H9 (cell line): ENCODE results near the gene ARHGAP8. TPM values are rescaled to one million over a fixed set of nuclear protein-coding genes. Genes with fewer than 3 reads are reported as not detected.

Experiments used
- DNase-seq: peaks from one replicate; pipeline ENCODE4 v3.0.0-alpha.2; 2017
- H2AFZ ChIP-seq: one replicate; pipeline ENCODE4 v1.6.1; 2013; ENCODE audit warnings: mild to moderate bottlenecking, low read length, control low read depth, moderate library complexity
- H2AK5ac ChIP-seq: 2 replicates; pipeline ENCODE4 v1.6.1; 2013; ENCODE audit warnings: low read length, control low read depth, mixed read lengths; ENCODE audit not compliant: insufficient read length
- H2BK120ac ChIP-seq: one replicate; pipeline ENCODE4 v1.6.1; 2013; ENCODE audit warnings: low read depth, mild to moderate bottlenecking, low read length, control low read depth, inconsistent platforms; ENCODE audit not compliant: poor library complexity, severe bottlenecking
- H2BK12ac ChIP-seq: 2 replicates; pipeline ENCODE4 v1.6.1; 2013; ENCODE audit warnings: low read length, control low read depth, mixed read lengths, low read depth; ENCODE audit not compliant: insufficient read length
- H2BK15ac ChIP-seq: 2 replicates; pipeline ENCODE4 v1.6.1; 2013; ENCODE audit warnings: low read depth, low read length, control low read depth
- H2BK20ac ChIP-seq: one replicate; pipeline ENCODE4 v1.6.1; 2013; ENCODE audit warnings: low read depth, mild to moderate bottlenecking, low read length, control low read depth, inconsistent platforms; ENCODE audit not compliant: poor library complexity, severe bottlenecking
- H2BK5ac ChIP-seq: 2 replicates; pipeline ENCODE4 v1.6.1; 2013; ENCODE audit warnings: low read length, control low read depth, mixed read lengths; ENCODE audit not compliant: insufficient read length
- H3K14ac ChIP-seq: 2 replicates; pipeline ENCODE4 v1.6.1; 2013; ENCODE audit warnings: low read length, control low read depth; ENCODE audit not compliant: insufficient read depth
- H3K18ac ChIP-seq: 2 replicates; pipeline ENCODE4 v1.6.1; 2013; ENCODE audit warnings: low read depth, mild to moderate bottlenecking, mixed read lengths, low read length, control low read depth; ENCODE audit not compliant: insufficient read length
- H3K23ac ChIP-seq: 2 replicates; pipeline ENCODE4 v1.6.1; 2013; ENCODE audit warnings: low read length, control low read depth, mixed read lengths, low read depth; ENCODE audit not compliant: insufficient read length
- H3K23me2 ChIP-seq: 2 replicates; pipeline ENCODE4 v1.6.1; 2013; ENCODE audit warnings: low read depth, mild to moderate bottlenecking, mixed read lengths, low read length, control low read depth; ENCODE audit not compliant: insufficient read length, poor library complexity, severe bottlenecking
- H3K27ac ChIP-seq: 2 replicates; pipeline ENCODE4 v1.5.1; 2013; ENCODE audit warnings: low read length, control low read depth, mixed read lengths, low read depth; ENCODE audit not compliant: insufficient read length
- H3K27me3 ChIP-seq: 2 replicates; pipeline ENCODE4 v1.6.1; 2013; ENCODE audit warnings: low read length, control low read depth, inconsistent platforms; ENCODE audit not compliant: insufficient read depth
- H3K4ac ChIP-seq: 2 replicates; pipeline ENCODE4 v1.6.1; 2013; ENCODE audit warnings: low read depth, mild to moderate bottlenecking, control low read depth, inconsistent platforms, low read length, moderate library complexity
- H3K4me1 ChIP-seq: 2 replicates; pipeline ENCODE4 v1.6.1; 2013; ENCODE audit warnings: low read length, control low read depth, inconsistent platforms; ENCODE audit not compliant: insufficient read depth
- H3K4me2 ChIP-seq: 2 replicates; pipeline ENCODE4 v1.6.1; 2013; ENCODE audit warnings: low read length, control low read depth, mixed read lengths; ENCODE audit not compliant: insufficient read length, insufficient read depth
- H3K56ac ChIP-seq: 2 replicates; pipeline ENCODE4 v1.6.1; 2013; ENCODE audit warnings: low read depth, mild to moderate bottlenecking, mixed read lengths, low read length, control low read depth; ENCODE audit not compliant: insufficient read length
- H3K79me1 ChIP-seq: 2 replicates; pipeline ENCODE4 v1.6.1; 2013; ENCODE audit warnings: low read depth, mild to moderate bottlenecking, moderate library complexity, low read length, control low read depth, inconsistent platforms; ENCODE audit not compliant: insufficient read depth, poor library complexity, severe bottlenecking
- H3K79me2 ChIP-seq: 2 replicates; pipeline ENCODE4 v1.6.1; 2013; ENCODE audit warnings: low read length, control low read depth, inconsistent platforms; ENCODE audit not compliant: insufficient read depth
- H3K9ac ChIP-seq: 2 replicates; pipeline ENCODE4 v1.6.1; 2013; ENCODE audit warnings: low read length, control low read depth, mixed read lengths; ENCODE audit not compliant: insufficient read length; ENCODE audit errors: extremely low read depth
- H3K9me3 ChIP-seq: one replicate; pipeline ENCODE4 v1.6.1; 2013; ENCODE audit warnings: low read depth, low read length, inconsistent platforms; ENCODE audit not compliant: control insufficient read depth
- H3T11ph ChIP-seq: one replicate; pipeline ENCODE4 v1.6.1; 2013; ENCODE audit warnings: mild to moderate bottlenecking, low read length, control low read depth, inconsistent platforms
- H4K20me1 ChIP-seq: one replicate; pipeline ENCODE4 v1.6.1; 2013; ENCODE audit not compliant: control insufficient read depth, insufficient read length, insufficient read depth
- H4K5ac ChIP-seq: 2 replicates; pipeline ENCODE4 v1.6.1; 2013; ENCODE audit warnings: low read depth, mild to moderate bottlenecking, mixed read lengths, low read length, control low read depth; ENCODE audit not compliant: insufficient read length
- H4K8ac ChIP-seq: replicated peaks from 2 replicates; pipeline ENCODE4 v1.6.1; 2013; ENCODE audit warnings: low read length, control low read depth, mixed read lengths, low read depth; ENCODE audit not compliant: insufficient read length
- H4K91ac ChIP-seq: 2 replicates; pipeline ENCODE4 v1.6.1; 2013; ENCODE audit warnings: low read depth, mild to moderate bottlenecking, moderate library complexity, mixed read lengths, low read length, control low read depth; ENCODE audit not compliant: insufficient read length
- H3K27ac Mint-ChIP-seq, 3 experiments: 2 replicates in 2 of 3; 3 replicates in 1 of 3; pipeline ENCODE4 v1.8.0; 2020 to 2021; ENCODE audit warnings: mixed read lengths in 3 of 3, mild to moderate bottlenecking in 1 of 3, moderate library complexity in 1 of 3
- H3K27me3 Mint-ChIP-seq: 2 replicates; pipeline ENCODE4 v1.8.0; 2021; ENCODE audit warnings: low read depth, mild to moderate bottlenecking, moderate library complexity, mixed read lengths
- H3K36me3 Mint-ChIP-seq, 3 experiments: 2 replicates in 2 of 3; 3 replicates in 1 of 3; pipeline ENCODE4 v1.8.0; 2020 to 2021; ENCODE audit warnings: low read depth in 3 of 3, mixed read lengths in 3 of 3; ENCODE audit not compliant: insufficient read depth in 1 of 3
- H3K4me1 Mint-ChIP-seq, 2 experiments: 2 replicates each; pipeline ENCODE4 v1.8.0; 2020; ENCODE audit warnings: mixed read lengths in 2 of 2
- H3K4me3 Mint-ChIP-seq, 2 experiments: 2 replicates in 1 of 2; 3 replicates in 1 of 2; pipeline ENCODE4 v1.8.0; 2020 to 2021; ENCODE audit warnings: mild to moderate bottlenecking in 2 of 2, mixed read lengths in 2 of 2, moderate library complexity in 1 of 2
- H3K9me3 Mint-ChIP-seq, 2 experiments: 2 replicates in 1 of 2; 3 replicates in 1 of 2; pipeline ENCODE4 v1.8.0; 2020; ENCODE audit warnings: mild to moderate bottlenecking in 2 of 2, mixed read lengths in 2 of 2, moderate library complexity in 1 of 2
- WGBS: extraction: QIAGEN DNeasy Blood & Tissue Kit; methylation state at CpG from one replicate; pipeline ENCODE4 v1.1.7; 2013; ENCODE audit warnings: missing lambda C conversion rate, low lambda C conversion rate, mixed read lengths; ENCODE audit not compliant: insufficient read length; ENCODE audit errors: extremely low coverage; 5-methylcytosine and 5-hydroxymethylcytosine counted together
- total RNA-seq: library from RNA; stranded (reverse); gene quantifications from 2 replicates; pipeline ENCODE4 v1.2.1, GENCODE V29; 2021
- TF ChIP-seq, protein P1 (sequence below): fragments of 200-600 bp; sonication (generic); conservative IDR thresholded peaks from 3 replicates; pipeline ENCODE4 v1.8.0; 2021; ENCODE audit warnings: antibody characterized with exemption, mild to moderate bottlenecking

The ARHGAP8 gene
- total RNA-seq, 1 experiment from 2014 or later: 35.4 TPM

- Histone ChIP-seq H3K23ac (no peak overlapping the region), H2BK12ac (no peak overlapping the region), H4K91ac (no peak overlapping the region), H3T11ph (no peak overlapping the region), H3K23me2 (no peaks in the 10 kb centered on the region), H3K79me2 (no peaks in the 10 kb centered on the region; the same call in 1 of the 2 replicates), H4K8ac (no peak overlapping the region), H2BK15ac (no peak overlapping the region), H2BK20ac (no peak overlapping the region), H3K27ac (no peak overlapping the region), H2AK5ac (no peak overlapping the region), H2AFZ (no peak overlapping the region), H2BK120ac (no peak overlapping the region), H3K9me3 (no peaks in the 10 kb centered on the region), H3K79me1 (peaks cover 2% of the 10 kb centered on the region), H4K20me1 (no peaks in the 10 kb centered on the region), H3K14ac (peak overlapping the region; percentile 31; the same call in 1 of the 2 replicates), H3K4ac (no peak overlapping the region), H4K5ac (no peak overlapping the region), H3K18ac (no peak overlapping the region), H3K27me3 (no peaks in the 10 kb centered on the region), H2BK5ac (no peak overlapping the region), H3K56ac (no peak overlapping the region), H3K9ac (no peak overlapping the region), H3K4me1 (no peaks in the 10 kb centered on the region), H3K4me2 (no peak overlapping the region)
- TF ChIP-seq, protein P1, sequence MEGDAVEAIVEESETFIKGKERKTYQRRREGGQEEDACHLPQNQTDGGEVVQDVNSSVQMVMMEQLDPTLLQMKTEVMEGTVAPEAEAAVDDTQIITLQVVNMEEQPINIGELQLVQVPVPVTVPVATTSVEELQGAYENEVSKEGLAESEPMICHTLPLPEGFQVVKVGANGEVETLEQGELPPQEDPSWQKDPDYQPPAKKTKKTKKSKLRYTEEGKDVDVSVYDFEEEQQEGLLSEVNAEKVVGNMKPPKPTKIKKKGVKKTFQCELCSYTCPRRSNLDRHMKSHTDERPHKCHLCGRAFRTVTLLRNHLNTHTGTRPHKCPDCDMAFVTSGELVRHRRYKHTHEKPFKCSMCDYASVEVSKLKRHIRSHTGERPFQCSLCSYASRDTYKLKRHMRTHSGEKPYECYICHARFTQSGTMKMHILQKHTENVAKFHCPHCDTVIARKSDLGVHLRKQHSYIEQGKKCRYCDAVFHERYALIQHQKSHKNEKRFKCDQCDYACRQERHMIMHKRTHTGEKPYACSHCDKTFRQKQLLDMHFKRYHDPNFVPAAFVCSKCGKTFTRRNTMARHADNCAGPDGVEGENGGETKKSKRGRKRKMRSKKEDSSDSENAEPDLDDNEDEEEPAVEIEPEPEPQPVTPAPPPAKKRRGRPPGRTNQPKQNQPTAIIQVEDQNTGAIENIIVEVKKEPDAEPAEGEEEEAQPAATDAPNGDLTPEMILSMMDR: no peak
- H3K4me3 Mint-ChIP-seq: no peak overlapping the region
- peak overlapping the region in 2 of 3 experiments; percentile 73 to 84; a peak in 4 of 7 replicates for H3K27ac Mint-ChIP-seq
- H3K36me3 Mint-ChIP-seq: peaks cover 11 to 22% (median 21%) of the 10 kb centered on the region in 3 experiments
- WGBS: no CpG with 5 or more reads among the region's 10 CpGs
- peaks cover 0 to 2% of the 10 kb centered on the region in 2 experiments; a peak in 2 of 5 replicates for H3K9me3 Mint-ChIP-seq
- peaks cover 11 to 25% of the 10 kb centered on the region in 2 experiments for H3K4me1 Mint-ChIP-seq
- DNase-seq: no peak
- H3K27me3 Mint-ChIP-seq: no peaks in the 10 kb centered on the region
Measured at GRCh38 chr22:44783091-44783490, 30.7 kb downstream of the ARHGAP8 start.
